D341Med (cell line): ENCODE results near the gene DDX19B.
"Not testable (repeated sequence)": the region's sequence is repeated elsewhere in the genome, so short reads cannot be mapped to it uniquely, and the experiment has no call there.

Experiments used
- DNase-seq: peaks from one replicate; pipeline ENCODE4 v3.0.0; 2012; ENCODE audit warnings: low spot score

The DDX19B gene

GRCh38 chr16:70287304-70287971 is 11.5 kb upstream of the DDX19B start:
- not testable (repeated sequence) for DNase-seq

- peak; percentile 94 for DNase-seq
Measured at GRCh38 chr16:70289229-70290094, 9.5 kb upstream of the DDX19B start, which contains the start of gene AARS1. TSS of gene AARS1 (minus strand) at chr16:70289506. CDS start at chr16:70282763, 6,743 bp downstream.

GRCh38 chr16:70290949-70291519 is 8.0 kb upstream of the DDX19B start:
- no peak for DNase-seq

GRCh38 chr16:70292148-70292547 is 6.8 kb upstream of the DDX19B start:
- DNase-seq = not testable (repeated sequence)

- DNase-seq = no peak
Measured at GRCh38 chr16:70294385-70295025, 4.5 kb upstream of the DDX19B start.

- DNase-seq = no peak
Measured at GRCh38 chr16:70295634-70296033, 3.4 kb upstream of the DDX19B start.

- DNase-seq = no peak
Measured at GRCh38 chr16:70301121-70301520, 2.1 kb downstream of the DDX19B start.

- no peak for DNase-seq
Measured at GRCh38 chr16:70302745-70303144, 3.8 kb downstream of the DDX19B start.

GRCh38 chr16:70304892-70305448 is 6.0 kb downstream of the DDX19B start:
- no peak for DNase-seq

- DNase-seq = no peak
Measured at GRCh38 chr16:70306880-70307279, 7.9 kb downstream of the DDX19B start.

GRCh38 chr16:70307726-70308125 is 8.7 kb downstream of the DDX19B start:
- not testable (repeated sequence) for DNase-seq

- no peak for DNase-seq
Measured at GRCh38 chr16:70320121-70320520, 21.1 kb downstream of the DDX19B start.

GRCh38 chr16:70324998-70325747 is 26.2 kb downstream of the DDX19B start:
- no peak for DNase-seq

GRCh38 chr16:70331091-70331490 is 32.1 kb downstream of the DDX19B start:
- no peak for DNase-seq

GRCh38 chr16:70331588-70332358 is 32.8 kb downstream of the DDX19B start:
- peak; percentile 36 for DNase-seq

- DNase-seq = not testable (repeated sequence)
Measured at GRCh38 chr16:70332728-70333127, 33.7 kb downstream of the DDX19B start.

- no peak for DNase-seq
Measured at GRCh38 chr16:70337814-70338213, 38.8 kb downstream of the DDX19B start.

- DNase-seq = no peak
Measured at GRCh38 chr16:70341600-70341999, 42.6 kb downstream of the DDX19B start.

GRCh38 chr16:70342016-70342415 is 43.0 kb downstream of the DDX19B start:
- DNase-seq = no peak

- DNase-seq = no peak
Measured at GRCh38 chr16:70345840-70346239, 46.9 kb downstream of the DDX19B start.

GRCh38 chr16:70348991-70349390 is 50.0 kb downstream of the DDX19B start:
- no peak for DNase-seq
